ENCODE results near the gene IPPK.

IPPK gene

GRCh38 chr9:92614763-92615461 is 55.0 kb downstream of the IPPK start:
- no peak for DNase-seq (ENCODE audit: low read depth)
- no peak for TF ChIP-seq CTCF (IDR thresholded peaks at IDR 0.05; ENCODE audit: low read depth, low read length, missing control alignments)
- H3K4me3 ChIP-seq (ENCODE audit: low read depth, low read length): no peak overlapping the region
- in situ Hi-C loops (cut with HindIII; ENCODE audit: low sequenced_read_pairs): no loop called here

DNA sequence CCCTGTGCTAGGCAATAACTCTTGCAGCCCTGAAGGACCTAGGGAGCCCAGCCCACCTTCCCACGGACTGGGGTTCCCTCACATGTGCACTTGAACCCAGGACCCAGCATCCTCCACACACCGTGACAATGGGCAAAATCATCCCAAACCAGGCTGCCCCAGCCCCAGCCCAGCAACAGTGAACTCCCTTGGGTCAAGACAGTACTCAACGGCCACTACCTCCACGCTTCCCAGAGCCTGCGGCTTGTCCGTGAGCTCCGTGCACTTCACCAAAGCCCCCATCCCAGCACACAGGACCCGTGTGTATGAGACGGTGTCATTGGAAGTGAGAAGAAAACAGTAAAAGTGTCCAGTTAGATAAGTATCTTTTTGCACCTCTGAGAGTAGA is 55.8 kb downstream of the IPPK start:
- no peak overlapping the region for H3K4me3 ChIP-seq (ENCODE audit: low read depth, low read length)
- in situ Hi-C loops (cut with HindIII; ENCODE audit: low sequenced_read_pairs): no loop called here
- no peak for TF ChIP-seq CTCF (IDR thresholded peaks at IDR 0.05; ENCODE audit: low read depth, low read length, missing control alignments)
- no peak for DNase-seq (ENCODE audit: low read depth)

- in situ Hi-C loops (cut with HindIII; ENCODE audit: low sequenced_read_pairs): no loop called here
- no peak overlapping the region for H3K4me3 ChIP-seq (ENCODE audit: low read depth, low read length)
- DNase-seq (ENCODE audit: low read depth): no peak
- TF ChIP-seq CTCF (IDR thresholded peaks at IDR 0.05; ENCODE audit: low read depth, low read length, missing control alignments): no peak
Observed at GRCh38 chr9:92613268-92614122, 56.4 kb downstream of the IPPK start.

GRCh38 chr9:92612816-92613215 is 57.1 kb downstream of the IPPK start:
- no peak for TF ChIP-seq CTCF (IDR thresholded peaks at IDR 0.05; ENCODE audit: low read depth, low read length, missing control alignments)
- no peak for DNase-seq (ENCODE audit: low read depth)
- in situ Hi-C loops (cut with HindIII; ENCODE audit: low sequenced_read_pairs): no loop called here
- no peak overlapping the region for H3K4me3 ChIP-seq (ENCODE audit: low read depth, low read length)

- no peak overlapping the region for H3K4me3 ChIP-seq (ENCODE audit: low read depth, low read length)
- no peak for TF ChIP-seq CTCF (IDR thresholded peaks at IDR 0.05; ENCODE audit: low read depth, low read length, missing control alignments)
- no peak for DNase-seq (ENCODE audit: low read depth)
- in situ Hi-C loops (cut with HindIII; ENCODE audit: low sequenced_read_pairs): no loop called here
Observed at GRCh38 chr9:92612292-92612691, 57.6 kb downstream of the IPPK start.

- DNase-seq (ENCODE audit: low read depth): no peak
- no peak overlapping the region for H3K4me3 ChIP-seq (ENCODE audit: low read depth, low read length)
- in situ Hi-C loops (cut with HindIII; ENCODE audit: low sequenced_read_pairs): no loop called here
- TF ChIP-seq CTCF (IDR thresholded peaks at IDR 0.05; ENCODE audit: low read depth, low read length, missing control alignments): no peak
Observed at GRCh38 chr9:92611621-92612285, 58.2 kb downstream of the IPPK start.

Data from astrocyte of the cerebellum (primary cell).